ENCODE measurements around the gene P3H2. TPM values are rescaled to one million over a fixed set of nuclear protein-coding genes. Genes with fewer than 3 reads are reported as not detected.
"Not testable (repeated sequence)": the region's sequence is repeated elsewhere in the genome, so short reads cannot be mapped to it uniquely, and the experiment has no call there.

P3H2 gene, protein sequence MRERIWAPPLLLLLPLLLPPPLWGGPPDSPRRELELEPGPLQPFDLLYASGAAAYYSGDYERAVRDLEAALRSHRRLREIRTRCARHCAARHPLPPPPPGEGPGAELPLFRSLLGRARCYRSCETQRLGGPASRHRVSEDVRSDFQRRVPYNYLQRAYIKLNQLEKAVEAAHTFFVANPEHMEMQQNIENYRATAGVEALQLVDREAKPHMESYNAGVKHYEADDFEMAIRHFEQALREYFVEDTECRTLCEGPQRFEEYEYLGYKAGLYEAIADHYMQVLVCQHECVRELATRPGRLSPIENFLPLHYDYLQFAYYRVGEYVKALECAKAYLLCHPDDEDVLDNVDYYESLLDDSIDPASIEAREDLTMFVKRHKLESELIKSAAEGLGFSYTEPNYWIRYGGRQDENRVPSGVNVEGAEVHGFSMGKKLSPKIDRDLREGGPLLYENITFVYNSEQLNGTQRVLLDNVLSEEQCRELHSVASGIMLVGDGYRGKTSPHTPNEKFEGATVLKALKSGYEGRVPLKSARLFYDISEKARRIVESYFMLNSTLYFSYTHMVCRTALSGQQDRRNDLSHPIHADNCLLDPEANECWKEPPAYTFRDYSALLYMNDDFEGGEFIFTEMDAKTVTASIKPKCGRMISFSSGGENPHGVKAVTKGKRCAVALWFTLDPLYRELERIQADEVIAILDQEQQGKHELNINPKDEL
- 15.0 TPM for total RNA-seq

DNA sequence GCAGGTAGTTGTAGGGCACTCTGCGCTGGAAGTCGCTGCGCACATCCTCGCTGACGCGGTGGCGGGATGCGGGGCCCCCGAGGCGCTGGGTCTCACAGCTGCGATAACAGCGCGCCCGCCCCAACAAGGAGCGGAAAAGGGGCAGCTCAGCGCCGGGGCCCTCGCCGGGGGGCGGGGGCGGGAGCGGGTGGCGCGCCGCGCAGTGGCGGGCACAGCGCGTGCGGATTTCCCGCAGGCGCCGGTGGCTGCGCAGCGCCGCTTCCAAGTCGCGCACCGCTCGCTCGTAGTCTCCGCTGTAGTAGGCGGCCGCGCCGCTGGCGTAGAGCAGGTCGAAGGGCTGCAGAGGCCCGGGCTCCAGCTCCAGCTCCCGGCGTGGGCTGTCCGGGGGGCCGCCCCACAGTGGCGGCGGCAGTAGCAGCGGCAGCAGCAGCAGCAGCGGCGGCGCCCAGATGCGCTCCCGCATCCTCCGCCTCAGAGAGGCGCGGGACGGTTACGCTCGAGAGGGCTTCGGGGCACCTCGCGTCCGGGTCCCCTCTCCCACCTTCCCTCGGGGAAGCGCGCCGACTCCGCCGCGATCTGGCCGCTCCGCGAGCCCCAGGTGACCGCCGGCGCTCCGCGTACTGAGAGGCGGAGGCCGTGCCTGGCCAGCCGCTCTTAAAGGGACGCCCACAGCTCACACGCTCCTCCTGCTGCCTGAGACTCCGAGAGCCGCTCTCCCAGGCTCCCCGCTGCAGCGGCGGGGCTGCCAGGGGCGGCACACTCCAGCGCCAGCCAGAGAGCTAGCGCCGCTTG, at the start of gene P3H2:
P3H2 (minus strand) TSS at position 629 of the 792 bp plus-strand sequence; CDS start at position 463, 166 bp downstream.
- peak; percentile 96 for ATAC-seq

DNA sequence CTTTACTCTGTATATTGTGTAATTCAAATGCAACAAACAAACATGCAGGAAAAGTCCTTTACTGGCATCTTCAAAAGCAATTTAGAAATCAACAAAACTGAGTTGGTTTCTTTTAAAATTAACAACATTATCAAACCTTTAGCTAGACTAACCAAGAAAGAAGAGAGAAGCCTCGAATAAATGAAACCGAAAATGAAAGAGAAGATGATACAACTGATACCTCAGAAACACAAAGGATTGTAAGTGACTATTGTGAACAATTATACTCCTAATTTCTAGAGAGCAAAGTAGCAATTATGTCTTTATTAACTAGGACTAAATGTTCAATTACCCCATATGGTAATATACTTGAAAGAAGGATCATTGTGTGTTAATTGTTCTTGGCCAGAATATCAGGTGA, 49.2 kb upstream of the P3H2 start:
- no peak for ATAC-seq

DNA sequence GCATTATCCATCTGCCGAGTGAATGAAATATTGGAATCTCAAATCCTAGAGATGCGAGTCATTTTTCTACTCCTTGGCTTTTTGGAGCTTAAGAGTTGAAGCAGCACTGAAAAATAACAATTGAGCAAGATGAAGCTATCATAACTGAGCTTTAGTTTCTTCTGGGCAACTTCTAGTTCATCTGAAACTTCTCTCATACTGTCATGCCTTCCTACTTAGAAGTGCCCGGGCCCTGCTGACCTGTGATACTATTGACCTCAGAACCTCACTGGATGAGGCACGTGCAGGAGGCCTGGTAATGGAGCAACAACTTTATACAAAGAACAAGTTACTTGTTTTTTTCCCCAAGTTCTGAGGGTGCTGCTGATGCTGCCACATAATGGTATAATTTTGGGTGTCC, 48.5 kb upstream of the P3H2 start:
- ATAC-seq: no peak

DNA sequence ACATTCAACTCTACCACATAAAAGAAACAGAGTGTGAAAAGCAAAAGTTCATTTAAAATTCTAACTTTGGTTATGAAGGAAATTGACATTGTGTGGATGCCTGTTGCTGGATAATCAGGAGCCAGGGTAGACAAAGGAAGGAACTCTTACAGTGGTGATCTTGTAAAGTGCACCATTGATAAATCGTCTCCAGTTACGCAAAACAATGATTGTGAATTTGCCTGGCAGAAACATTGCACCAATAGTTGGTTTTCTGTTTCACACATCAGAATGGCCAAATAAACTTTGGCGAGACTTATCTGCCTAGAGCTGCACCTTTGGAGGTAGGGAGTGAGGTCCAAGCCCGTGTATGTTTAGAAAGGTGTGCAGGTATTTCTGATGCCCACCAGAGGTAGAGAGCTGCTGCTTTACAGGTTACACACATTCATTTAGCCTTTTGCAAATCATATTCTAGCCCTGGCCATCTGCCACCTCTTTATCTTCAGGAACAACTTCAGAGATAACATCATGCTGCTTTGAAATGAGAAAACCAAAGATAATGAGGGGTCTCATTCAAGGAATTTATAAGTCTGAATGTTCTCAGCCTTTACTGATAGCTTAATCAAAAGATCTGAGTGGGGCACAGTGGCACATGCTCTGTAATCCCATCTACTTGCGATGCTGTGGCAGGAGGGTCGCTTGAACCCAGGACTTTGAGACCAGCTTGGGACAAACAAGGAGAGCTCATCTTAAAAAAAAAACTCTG, 47.4 kb upstream of the P3H2 start:
- ATAC-seq: no peak

DNA sequence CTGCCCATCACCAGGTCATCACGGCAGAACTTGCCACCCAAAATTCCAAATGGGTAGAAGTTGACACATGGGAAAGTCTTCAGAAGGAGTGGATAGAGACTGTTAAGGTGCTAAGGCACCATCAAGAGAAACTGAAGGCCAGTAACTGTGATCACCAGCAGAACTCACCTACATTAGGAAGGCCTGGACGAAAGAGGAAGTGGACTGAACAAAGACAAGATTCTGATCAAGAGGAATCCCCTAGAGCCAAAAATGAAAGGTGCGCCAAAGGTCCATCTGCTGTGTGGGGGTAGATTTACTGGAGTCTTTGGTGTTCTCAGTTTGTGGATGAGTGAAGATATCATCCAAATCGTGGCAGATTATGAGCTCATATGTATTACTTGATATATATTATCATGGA, 46.3 kb upstream of the P3H2 start:
- ATAC-seq: no peak

DNA sequence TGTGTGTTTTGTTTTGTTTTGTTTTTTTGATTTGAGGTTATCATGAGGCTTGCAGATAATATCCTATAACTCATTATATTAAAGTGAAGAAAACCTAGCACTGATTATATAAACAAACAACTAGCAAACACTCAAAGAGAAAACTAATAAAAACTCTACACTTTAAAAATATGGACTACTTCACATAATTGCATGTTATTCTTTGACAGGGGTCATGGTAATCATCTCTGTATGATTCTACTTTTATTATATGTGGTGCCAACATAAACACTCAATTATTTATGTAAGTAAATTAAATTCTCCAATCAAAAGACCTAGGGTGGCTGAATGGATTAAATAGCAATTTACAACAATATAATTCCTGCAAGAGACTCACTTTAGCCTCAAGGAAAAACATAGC, 44.6 kb upstream of the P3H2 start:
- ATAC-seq: no peak

DNA sequence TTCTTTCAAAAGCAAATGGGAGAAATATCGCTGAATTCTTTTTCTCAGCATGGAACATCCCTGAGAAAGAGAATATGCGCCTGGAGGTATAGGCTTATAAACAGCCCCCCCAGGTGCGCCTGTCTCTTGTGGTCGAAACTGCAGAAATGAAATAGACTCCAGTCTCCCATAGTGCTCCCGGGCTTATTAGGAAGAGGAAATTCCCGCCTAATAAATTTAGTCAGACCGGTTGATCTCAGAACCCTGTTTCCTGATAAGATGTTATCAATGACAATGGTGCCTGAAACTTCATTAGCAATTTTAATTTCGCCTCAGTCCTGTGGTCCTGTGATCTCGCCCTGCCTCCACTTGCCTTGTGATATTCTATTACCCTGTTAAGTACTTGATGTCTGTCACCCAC, 41.3 kb upstream of the P3H2 start:
- ATAC-seq: not testable (repeated sequence)

DNA sequence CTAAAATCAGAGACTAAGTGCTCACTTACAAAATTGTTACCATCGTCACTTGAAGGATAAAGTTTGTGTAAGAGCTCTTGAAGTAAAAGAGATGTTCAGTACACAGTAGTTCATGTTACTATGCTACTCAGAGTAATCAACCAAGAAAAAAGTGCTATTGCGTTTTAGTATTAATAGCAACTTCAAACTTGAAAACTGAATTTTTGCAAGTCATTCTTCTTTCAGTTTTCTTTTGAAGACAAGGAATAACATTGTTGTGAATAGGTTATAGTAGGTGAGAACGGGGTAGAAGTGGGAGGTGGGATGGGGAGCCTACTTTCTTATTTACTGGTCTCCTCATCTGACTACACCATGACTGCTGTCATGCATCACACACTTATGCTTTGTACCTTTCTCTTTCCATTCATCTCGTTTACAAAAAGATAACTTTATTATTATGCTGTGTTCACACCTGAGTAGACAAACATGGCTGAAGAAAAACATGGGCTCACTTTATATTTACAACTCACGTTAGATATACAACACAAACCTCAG, 39.3 kb upstream of the P3H2 start:
- ATAC-seq: no peak

DNA sequence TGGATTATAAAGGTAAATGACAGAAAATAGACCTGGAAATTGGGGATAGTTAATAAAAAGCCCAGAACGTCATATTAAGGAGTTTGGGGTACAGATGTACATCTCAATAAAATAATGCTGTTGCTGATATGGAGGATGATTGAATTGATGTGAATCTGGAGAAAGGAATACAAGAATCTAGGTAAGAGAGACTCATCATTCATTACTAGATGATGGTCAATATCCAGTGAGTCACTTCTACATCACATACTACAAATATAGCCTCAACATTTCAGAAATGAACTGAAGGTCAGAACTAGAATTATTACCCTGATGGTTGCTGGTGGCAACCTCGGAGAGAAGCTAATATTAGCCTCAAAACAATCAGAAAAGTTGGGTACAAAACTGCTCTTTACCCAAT, 37.6 kb upstream of the P3H2 start:
- no peak for ATAC-seq

DNA sequence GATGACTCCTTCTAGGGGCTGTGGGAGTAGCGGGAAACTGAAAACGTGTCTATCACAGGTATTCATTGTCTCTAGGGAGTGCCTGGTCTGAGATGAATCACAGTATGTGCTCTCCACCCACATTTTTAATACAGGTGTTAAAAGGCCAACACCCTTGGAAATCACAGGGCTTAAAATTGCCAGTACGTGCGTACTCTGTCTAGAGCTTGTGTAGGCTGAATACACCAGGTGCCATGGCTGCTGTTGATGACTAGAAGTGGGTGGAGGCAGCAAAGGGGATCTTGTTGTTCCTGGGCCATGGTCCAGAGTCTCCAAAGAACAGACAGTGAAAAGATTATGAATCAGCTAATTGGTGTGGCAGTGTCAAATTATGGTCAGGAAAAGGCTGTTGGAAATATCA, 35.1 kb upstream of the P3H2 start:
- ATAC-seq: peak; percentile 99

DNA sequence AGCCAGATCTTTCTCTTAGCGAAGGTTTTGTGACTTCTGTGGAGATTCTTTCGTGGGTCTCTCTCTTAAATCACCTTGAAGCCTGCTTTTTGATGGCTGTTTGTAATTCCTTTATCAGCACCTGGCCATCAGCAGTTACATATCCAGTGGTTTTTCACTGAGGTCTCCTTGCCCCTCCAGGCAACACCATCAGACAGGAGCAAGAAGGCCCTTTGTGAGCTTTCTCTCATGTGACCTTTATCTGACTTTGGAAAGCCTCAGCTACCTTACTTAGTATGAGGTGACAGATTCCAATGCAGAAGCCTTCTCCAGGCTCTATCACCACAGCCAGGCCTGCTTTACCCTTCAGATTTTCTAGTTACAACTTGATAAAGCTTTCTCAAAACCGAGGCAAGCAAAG, 30.0 kb upstream of the P3H2 start:
- ATAC-seq: no peak

DNA sequence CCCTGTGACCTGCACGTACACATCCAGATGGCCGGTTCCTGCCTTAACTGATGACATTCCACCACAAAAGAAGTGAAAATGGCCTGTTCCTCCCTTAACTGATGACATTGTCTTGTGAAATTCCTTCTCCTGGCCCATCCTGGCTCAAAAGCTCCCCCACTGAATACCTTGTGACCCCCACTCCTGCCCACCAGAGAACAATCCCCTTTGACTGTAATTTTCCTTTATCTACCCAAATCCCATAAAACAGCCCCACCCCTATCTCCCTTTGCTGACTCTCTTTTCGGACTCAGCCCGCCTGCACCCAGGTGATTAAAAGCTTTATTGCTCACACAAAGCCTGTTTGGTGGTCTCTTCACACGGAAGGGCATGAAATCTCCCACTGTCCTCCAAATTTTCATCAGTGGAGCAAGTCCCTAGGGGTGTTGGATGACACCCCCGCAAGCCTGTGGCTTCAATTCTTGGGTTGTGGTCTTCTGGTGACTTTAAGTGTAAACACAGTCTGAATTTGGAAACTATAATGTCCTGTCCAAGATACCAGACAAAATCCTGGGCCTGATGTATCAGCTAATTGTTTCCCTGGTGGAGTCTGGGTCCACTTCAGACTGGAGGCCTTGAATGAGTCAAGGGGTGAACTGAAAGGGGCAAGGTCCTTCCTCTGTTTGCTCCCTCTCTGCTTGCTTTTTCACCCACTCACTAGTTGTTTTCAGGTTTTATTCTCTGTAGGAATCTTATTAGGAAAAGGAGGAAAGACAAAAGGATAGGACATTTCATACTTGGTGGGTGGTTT, 29.3 kb upstream of the P3H2 start:
- ATAC-seq: not testable (repeated sequence)

DNA sequence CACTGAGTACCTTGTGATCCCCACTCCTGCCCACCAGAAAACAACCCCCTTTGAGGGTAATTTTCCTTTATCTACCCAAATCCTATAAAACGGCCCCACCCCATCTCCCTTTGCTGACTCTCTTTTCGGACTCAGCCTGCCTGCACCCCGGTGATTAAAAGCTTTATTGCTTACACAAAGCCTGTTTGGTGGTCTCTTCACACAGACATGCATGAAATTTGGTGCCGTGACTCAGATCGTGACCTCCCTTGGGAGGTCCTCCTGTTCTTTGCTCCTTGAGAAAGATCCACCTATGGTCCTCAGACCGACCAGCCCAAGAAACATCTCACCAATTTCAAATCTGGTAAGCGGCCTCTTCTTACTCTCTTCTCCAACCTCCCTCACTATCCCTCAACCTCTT, 24.1 kb upstream of the P3H2 start:
- not testable (repeated sequence) for ATAC-seq

DNA sequence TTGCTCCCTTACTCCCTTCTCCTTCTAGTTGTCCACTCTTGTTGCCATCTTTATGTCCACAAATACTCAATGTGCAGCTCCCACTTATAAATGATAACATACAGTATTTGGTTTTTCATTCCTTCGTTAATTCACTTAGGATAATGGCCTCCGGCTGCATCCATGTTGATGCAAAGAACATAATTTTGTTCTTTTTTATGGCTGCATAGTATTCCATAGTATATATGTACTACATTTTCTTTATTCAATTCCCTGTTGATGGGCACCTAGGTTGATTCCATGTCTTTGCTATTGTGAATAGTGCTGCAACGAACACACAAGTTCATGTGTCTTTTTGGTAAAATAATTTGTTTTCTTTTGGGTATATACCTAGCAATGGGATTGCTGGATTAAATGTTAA, 21.3 kb upstream of the P3H2 start:
- no peak for ATAC-seq

DNA sequence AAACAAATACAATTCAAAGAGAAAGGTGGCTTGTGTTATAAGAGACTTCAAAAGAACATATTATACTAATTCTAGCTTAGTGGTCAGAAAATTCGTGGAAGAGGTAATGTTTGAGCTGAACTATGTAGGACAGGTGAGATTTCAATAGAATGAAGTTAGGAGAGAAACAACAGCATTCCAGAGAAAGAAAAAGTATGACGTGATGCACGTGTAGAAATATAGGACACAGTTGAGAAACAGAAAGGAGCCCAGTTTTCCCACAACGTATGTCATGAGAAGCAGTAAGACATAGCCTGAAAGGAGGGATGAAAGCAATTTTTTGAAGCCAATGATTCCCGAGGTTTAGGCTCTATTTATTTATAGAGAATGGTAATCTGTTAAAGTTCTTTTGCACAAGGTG, 18.7 kb upstream of the P3H2 start:
- no peak for ATAC-seq

DNA sequence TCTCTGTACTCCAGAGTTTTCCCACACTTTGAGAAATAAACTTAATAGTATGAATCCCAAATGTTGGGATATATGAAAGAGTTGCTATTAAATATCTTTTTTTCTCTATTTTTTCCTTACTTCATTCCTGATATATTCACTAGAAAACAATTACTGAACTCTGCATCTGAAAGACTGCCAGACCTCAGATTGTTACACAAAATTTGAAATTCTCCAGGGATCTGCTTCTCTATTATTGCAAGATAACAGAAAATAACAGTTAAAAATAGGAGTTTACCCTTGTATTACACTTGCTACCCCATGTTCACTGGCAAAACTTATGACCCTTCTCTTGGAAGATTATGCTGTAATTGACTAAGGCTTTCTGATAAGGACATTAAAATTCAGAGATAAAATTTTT, 11.7 kb upstream of the P3H2 start:
- no peak for ATAC-seq

DNA sequence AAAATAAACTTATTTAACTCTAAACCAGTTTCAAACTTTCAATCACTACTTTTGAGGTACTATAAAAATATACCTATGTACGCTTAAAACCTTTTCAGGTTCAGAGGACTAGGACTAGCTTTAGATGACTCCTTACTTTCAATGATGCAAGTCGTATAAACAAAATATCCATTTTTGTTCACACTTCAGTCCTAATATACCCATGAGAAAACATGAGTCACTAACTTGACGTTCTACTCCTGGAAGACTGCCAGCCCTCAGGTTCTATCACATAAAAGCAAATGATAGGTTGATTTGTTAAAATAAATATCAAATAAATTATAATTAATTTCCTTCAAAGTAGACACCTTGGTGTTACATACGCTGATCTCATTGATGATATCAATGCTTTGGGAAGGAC, 10.6 kb upstream of the P3H2 start:
- ATAC-seq: peak; percentile 65

DNA sequence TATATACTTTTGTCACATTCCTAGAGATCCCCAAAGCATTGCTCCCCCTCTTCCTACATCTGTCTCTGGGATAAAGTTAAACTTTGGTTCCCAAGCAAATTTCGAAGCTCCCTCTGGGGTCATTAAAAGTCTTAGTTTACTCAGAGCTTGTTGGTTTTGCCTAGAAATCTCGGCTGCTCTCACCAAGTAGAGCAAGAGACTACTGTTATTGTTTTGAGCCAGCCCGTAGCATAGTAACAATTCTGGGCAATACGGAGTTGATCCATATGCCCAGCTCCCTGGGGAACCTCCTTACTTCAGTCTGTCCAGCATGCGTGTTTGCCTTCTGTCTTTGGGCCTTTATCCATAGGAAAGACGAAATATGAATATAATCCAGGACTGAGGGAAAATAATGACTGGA, 10.0 kb upstream of the P3H2 start:
- ATAC-seq: no peak

DNA sequence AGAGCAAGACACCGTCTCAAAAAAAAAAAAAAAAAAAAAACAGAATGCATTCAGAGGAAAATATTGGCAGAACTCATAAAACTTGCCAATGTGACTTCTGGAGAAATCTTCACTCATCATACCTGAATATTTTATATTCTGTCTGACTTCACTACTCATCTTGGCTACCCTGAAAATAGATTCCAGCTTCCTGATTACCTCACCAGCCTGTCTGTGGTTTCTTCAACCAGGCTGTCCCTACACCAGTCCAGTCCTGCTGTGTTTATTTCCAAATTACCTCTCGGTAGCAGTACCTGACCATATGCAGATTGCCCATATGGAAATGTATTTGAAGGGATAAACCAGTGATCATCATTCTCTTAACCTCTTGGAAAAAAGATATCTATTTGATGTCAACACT, 9.3 kb upstream of the P3H2 start:
- ATAC-seq: no peak

DNA sequence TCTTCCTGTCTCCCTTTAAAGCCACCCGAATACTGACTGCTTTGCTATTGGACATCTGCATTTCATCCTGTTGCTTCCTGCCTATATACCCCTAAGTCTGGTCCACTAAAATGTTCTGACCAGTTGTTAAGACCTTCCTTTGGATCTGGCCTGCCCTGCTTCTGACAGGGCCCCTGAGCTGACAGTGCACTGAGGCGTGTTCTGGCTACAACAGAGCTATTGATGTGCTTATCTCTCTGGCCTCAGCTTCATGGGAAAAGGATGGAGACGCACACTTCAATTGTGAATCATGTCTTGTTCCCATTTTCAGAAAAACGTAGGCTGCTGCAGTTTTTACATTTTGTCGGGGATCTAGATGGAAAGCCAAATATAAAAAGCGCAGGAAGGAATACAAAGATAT, 7.1 kb upstream of the P3H2 start:
- no peak for ATAC-seq

DNA sequence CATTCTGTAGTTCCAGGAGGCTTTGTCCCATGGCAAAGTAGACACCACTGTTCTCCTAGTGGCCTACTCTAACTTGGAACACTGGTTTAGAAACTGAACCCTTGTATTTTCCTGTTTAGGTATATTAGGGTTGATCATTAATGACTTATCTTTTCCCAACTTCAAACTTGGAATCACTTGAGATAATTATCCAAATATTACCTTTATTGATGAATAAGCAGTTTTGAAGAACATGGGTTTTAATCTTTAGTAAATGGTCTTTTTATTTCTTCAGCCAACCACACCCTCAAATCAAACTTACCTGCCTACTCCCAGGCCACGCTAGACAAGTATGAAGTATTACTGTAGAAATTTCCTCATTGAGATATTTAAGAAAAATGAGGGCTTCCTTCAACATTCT, 6.5 kb upstream of the P3H2 start:
- ATAC-seq: no peak

Data from esophagus mucosa (tissue), 1 donor.